GM12891 (cell line): Measurements from ENCODE around the gene ZBTB12.

Source experiments
- PAX5 ChIP-seq: IDR thresholded peaks from 2 replicates; pipeline ENCODE4 v1.6.1; 2011; ENCODE audit warnings: low read length, moderate library complexity, mild to moderate bottlenecking; ENCODE audit not compliant: insufficient read depth, severe bottlenecking
- POLR2A ChIP-seq: IDR thresholded peaks from 2 replicates; pipeline ENCODE4 v1.6.1; 2011; ENCODE audit warnings: low read depth, low read length, control low read depth
- TAF1 ChIP-seq: IDR thresholded peaks from 2 replicates; pipeline ENCODE4 v1.6.1; 2011; ENCODE audit warnings: low read depth, low read length, control low read depth

DNA sequence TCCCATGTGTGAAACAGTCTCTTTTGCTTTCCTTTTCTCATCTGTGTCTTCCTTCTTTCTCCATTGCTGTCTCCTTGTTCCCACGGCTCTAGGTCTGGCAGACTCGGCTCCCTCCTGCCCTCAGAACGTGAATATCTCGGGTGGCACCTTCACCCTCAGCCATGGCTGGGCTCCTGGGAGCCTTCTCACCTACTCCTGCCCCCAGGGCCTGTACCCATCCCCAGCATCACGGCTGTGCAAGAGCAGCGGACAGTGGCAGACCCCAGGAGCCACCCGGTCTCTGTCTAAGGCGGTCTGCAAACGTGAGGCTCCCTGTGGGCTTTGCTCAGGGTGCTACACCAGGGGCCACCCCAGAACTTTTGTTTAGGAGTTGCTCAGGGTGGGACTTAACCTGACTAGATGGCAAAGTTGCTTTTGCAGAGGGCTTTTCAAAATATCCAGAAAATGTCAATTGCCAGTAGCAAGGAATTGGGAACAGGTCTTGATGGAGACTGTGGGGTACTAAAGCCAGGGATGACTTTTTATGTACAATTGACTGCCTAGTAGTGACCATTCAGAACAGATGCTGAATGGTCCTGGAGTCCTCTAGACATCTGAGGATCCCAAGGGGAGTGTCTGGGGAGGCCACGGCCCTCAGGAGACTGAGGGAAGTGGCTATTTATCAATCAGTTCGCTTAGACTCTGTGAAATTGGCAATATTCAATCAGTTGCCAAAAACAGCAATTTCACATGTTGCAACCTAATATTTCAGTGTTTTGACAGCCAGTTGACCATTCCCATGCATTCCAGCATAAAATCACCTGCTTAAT lies 26.2 kb upstream of the ZBTB12 start:
- TF ChIP-seq TAF1 (no peak), POLR2A (no peak), PAX5 (no peak)
